NK-92 (cell line): ENCODE measurements around the gene RNASEH2B.

Experiments
- DNase-seq: peaks from one replicate; lab custom pipeline; 2025; ENCODE audit not compliant: unreplicated experiment; lab: John Stamatoyannopoulos, UW

The RNASEH2B gene

DNA sequence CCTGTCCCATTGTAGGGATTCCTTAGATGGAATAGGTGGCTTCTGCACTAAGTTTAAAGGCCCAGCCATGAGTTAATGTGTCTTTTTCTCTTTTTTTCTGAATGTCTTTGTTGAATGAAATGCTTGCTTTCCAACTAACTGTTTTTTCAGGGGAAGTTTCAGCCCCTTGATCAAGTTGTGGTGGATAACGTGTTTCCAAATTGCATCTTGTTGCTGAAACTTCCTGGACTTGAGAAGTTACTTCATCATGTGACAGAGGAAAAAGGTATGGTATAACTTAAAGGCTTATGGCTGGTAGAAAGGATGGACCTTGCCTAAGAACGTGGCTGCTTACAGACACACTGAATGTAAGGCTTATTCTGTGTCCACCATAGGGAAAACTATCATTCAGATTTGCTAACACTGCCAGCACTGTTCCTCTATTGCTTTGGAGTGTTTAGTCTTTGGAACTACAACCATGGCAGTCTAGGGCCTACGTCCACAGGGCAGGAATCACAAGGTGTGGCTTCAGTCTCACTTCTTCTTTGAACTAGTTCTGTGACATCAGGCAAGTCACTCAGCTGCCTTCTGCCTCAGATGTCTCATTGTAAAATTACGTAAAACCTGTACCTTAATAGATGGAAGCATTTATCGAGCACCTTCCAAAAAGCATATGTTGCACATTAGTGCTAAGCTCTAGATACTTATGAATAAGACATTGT lies 25.3 kb downstream of the RNASEH2B start:
- DNase-seq, result no peak

DNA sequence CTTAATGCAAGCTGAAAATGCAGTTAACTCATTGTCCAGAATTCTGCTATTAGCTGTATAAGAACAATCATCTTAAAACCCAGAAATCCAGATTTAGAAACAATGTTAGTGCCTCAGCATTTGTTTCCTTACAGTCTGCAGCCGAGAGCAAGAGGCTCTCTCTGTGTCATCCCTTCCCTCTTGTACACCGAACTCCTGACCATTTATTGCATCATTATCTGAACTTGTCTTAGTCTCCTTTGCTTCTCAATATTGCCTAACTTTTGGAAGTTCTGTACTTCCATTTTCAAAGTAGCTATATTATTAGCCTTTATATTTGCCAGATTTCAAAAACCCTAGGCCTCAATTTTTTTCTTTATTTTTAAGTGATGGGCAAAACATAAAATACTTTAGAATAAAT lies 27.1 kb downstream of the RNASEH2B start:
- DNase-seq, result no peak

GRCh38 chr13:50940509-50940908 lies 30.9 kb downstream of the RNASEH2B start:
- no peak for DNase-seq

- DNase-seq, result no peak
These were observed 31.6 kb downstream of the RNASEH2B start for GRCh38 chr13:50941146-50941545.

- no peak for DNase-seq
These were observed 33.2 kb downstream of the RNASEH2B start for GRCh38 chr13:50942630-50943311.

- no peak for DNase-seq
These were observed 36.1 kb downstream of the RNASEH2B start for GRCh38 chr13:50945669-50946068.

GRCh38 chr13:50948601-50949000 lies 39.0 kb downstream of the RNASEH2B start:
- no peak for DNase-seq

- DNase-seq, result no peak
These were observed 41.3 kb downstream of the RNASEH2B start for GRCh38 chr13:50950849-50951248.

GRCh38 chr13:50951366-50951765 lies 41.8 kb downstream of the RNASEH2B start:
- no peak for DNase-seq

DNA sequence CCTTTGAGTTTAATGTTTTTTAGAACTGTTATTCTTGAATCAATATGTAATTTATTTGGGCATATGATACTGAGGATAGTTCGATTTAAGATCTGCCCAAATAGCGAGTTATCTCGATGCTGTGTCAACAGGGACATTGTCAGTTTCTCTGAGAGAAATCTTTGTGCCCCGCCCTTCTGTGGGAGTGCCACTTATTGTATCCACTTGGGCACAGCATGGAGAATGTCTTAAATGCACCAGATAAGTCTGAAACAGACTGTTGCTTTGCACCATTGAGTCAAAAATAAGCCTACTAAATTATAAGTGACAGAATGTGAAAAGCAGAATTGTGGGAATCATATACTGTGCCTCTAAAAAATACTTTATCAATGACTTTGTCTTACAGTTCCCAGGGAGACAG lies 45.6 kb downstream of the RNASEH2B start:
- no peak for DNase-seq

DNA sequence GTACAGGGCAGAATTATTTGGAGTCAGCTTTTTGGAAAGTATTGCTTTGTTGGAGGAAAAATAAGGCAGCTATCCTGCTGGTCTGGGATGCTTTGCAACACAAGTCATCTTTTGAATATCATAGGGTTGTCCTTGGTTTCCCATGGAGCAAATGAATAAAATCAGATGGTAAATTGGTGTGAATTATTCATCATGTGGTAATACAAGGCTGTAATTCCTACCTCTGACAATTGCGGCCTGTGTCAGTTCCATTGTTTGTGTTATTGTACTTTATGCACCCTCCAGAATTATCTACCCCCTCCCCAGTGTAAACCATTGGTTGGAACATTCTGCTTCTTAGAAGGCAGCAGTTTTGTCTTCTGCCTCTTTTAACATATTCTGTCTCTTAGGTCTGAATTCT lies 46.2 kb downstream of the RNASEH2B start:
- DNase-seq, result no peak

GRCh38 chr13:50957620-50958019 lies 48.0 kb downstream of the RNASEH2B start:
- no peak for DNase-seq

DNA sequence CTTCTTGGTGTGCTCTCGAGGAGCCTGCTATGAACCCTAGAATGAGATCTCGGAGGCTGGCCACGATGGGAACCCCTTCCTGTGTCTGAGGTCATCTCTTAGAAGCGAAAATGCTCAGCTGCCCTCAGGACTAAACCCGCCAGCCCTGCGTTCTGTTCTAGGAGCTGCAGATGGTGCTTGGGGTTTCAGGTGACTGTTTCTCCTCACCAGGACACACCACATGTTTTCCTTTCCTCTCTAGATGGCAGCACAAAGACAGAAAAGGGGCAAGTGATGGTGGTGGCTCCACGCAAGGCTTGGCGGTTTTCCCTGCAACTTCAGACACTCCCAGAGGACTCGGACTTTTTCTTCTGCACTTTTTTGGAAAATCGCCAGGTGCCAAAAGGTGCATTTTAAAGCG lies 60.1 kb downstream of the RNASEH2B start:
- no peak for DNase-seq

DNA sequence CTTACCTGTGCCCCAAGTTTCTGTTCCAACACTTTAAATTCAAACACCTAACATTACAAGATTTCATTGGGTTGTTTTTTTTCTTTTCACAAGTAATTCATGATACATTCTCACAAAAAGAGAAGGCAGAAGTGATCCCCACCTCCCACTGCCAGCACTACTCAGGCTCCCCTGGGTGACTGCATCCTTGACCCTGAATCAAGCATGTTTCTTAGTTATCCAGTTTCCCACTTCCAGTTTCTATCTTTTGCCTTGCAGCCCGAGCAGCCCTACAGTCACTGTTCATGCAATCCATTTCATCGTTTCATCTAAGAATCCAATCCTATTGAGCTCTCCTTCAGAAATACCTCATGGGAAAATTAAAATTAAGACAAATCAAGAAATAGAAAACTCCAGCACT lies 61.4 kb downstream of the RNASEH2B start:
- DNase-seq, result no peak

DNA sequence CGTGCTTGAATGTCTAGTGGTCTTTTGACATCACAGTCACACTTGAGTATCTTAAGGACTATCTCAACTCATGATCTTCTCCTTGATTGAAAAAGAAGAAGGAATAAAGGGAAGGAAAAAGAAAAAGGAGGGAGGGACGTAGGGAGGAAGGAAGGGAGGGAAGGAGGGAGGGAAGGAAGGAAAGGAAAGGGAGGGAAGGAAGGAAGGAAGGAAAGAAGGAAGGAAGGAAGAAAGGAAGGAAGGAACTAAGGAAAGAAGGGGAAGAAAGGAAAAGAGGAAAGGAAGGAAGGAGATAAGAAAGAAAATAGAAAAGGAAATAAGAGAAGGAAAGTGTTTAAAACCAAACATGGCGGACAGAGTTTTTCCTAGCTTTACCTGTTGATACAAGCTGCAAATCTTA lies 64.7 kb downstream of the RNASEH2B start:
- no peak for DNase-seq

GRCh38 chr13:50979187-50979586 lies 69.6 kb downstream of the RNASEH2B start:
- no peak for DNase-seq

DNA sequence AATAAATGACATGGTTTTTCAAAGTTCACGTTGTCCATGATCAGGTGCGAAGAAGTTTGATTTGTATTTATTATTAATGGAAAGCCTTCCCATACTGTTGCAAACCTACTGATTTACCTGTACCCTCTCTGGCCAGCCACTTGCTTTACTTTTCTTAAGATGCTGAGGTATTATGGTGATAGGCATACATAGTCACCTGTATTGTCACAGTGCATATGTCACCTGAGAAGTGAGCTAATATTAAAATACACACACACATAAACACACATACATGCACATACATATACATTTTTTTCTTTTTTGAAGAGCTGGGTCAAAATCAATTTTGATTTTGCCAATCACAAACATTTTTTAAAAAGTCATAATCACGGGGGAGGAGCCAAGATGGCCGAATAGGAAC lies 72.1 kb downstream of the RNASEH2B start:
- DNase-seq, result no peak

DNA sequence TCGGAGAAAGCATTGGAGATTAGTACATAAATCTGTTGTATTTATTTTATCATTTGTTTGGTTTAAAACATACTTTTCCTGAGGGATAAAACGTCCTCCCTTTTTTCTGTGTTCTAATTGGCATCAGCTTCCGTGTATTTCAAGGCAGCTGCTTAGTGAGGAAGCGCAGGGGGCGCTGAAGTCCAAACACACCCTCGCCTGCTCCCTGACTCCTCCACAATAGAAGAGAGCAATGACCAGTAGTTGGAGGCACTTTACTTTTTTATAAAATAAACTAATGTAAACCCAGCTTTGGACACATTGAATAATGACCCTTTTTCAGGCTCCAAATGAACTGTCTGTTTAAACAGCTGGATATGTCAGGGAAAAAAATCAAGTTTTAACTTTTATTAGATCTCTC lies 79.9 kb downstream of the RNASEH2B start:
- DNase-seq, result no peak

DNA sequence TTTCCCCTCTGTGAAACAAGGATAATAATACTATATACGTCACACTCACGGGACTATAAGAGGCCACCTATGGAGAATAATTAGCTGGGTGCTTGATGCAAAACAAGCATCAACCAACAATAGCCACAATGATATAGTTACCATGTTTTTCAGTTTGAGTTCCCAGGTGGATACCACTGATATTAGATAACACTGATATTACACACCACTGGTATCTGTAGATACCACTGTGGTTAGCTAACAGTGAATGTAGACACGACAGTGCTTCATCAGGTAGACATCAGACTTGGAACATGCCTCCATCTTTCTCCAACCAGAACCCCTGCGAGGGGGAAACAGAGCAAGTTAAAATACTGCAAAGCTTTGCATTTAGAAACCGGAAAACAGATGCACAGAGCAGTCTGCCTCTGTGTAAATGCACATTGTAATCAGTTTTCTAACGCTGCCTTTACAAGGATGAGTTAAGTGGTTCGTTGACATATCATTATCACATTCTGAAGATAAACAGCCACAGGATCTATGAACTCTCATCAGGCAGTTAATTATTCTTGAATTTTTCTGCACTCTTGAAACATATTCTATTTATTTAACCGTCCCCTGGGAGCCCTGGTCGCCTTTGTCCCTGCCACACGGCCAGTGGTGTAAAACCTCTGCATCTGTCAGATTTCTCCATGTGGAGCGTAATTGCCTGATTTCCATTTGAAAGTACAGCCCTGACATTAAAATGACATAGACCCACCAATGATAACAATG lies 80.7 kb downstream of the RNASEH2B start:
- DNase-seq, result no peak

DNA sequence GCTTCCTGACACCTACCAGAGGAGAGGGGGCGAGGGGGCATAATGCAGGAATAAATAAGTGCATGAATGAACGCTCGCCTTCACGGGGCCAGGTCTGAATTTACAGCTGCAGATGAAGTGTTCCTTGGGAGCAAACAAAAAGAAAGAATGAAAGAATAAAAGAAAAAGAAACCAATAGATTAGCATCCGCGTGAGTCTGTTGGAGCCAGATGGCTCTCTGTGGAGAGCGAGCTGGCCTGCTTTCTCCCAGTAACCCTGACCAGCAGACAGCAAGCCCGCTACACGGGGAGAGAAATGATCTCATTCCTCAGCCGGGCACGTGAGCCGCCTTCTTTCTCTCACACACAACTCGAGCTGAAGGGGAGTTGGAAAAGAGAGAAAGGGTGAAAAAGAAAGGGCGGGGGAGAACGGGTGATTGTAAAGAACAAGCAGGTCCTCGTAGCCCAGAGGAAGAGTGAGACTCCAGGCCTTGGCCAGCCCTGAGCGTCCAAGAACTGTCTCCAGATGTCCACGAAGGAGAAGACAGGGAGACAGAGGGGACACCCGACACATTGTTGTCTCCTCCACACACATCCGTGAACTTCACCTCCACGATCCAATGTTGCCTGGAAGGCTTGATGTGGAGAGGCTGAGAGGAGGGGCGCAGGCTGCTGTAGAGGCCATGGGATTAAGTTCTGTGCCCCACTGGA lies 81.4 kb downstream of the RNASEH2B start:
- no peak for DNase-seq
